ENCODE results near the gene RAPGEF4.

DNA sequence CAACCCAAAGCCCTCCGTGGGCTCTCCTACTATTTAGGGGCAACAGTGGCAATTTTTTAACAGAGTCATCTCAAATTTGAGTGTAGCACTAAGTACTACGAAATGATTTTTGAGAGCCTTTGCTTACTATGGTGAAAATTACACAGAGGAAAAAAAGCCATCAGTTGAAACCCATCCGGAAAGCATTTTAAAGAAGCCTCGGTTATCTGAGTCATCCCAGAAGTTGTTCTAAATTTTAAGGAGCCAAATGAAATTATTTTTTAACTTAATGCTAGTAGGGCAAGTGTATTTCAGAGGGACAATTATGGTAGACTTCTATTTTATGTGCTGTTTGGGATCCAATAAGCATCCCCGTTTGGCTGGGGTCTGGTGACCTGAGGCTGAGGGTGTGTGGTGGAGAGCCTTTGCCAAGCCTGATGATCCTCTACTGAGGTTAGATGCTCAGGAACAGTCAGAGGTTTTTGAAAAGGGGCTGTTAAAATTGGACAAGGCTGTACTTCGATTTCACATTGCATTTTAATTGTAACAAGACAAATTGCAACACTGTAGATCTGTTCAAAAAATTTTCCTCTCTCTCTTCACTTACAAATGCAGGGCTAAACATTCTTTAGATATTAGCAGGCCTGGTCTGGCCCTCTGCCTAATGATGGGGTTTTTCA, 47.0 kb downstream of the RAPGEF4 start:
- TF ChIP-seq, protein P1, sequence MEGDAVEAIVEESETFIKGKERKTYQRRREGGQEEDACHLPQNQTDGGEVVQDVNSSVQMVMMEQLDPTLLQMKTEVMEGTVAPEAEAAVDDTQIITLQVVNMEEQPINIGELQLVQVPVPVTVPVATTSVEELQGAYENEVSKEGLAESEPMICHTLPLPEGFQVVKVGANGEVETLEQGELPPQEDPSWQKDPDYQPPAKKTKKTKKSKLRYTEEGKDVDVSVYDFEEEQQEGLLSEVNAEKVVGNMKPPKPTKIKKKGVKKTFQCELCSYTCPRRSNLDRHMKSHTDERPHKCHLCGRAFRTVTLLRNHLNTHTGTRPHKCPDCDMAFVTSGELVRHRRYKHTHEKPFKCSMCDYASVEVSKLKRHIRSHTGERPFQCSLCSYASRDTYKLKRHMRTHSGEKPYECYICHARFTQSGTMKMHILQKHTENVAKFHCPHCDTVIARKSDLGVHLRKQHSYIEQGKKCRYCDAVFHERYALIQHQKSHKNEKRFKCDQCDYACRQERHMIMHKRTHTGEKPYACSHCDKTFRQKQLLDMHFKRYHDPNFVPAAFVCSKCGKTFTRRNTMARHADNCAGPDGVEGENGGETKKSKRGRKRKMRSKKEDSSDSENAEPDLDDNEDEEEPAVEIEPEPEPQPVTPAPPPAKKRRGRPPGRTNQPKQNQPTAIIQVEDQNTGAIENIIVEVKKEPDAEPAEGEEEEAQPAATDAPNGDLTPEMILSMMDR (IDR thresholded peaks at IDR 0.05; ENCODE audit: borderline replicate concordance, extremely low read depth, low read length, poor library complexity, severe bottlenecking): no peak
- no peak for TF ChIP-seq EZH2 (IDR thresholded peaks at IDR 0.05; ENCODE audit: borderline replicate concordance, low read depth, low read length, severe bottlenecking)

Measured in DND-41 (cell line).